HCT116 (cell line): ENCODE data around the gene HDHD3. TPM values are rescaled to one million over a fixed set of nuclear protein-coding genes. Genes with fewer than 3 reads are reported as not detected.

Experiments
- ATAC-seq: fragments of 200-7000 bp; cut with Tn5 transposase; 2 replicates; pipeline ENCODE4 v1.9.1; 2020; ENCODE audit warnings: mild to moderate bottlenecking, moderate library complexity
- BruUV-seq: library from RNA; stranded (reverse); fragments of 400-500 nt; replicated peaks from 2 replicates; lab custom pipeline; 2021; lab: Mats Ljungman, UMichigan
- CTCF ChIA-PET: fragments of 300-600 bp; sonication (Branson Sonifier 250); formaldehyde crosslinking; loops from one replicate; lab custom pipeline; 2021; ENCODE audit warnings: antibody characterized with exemption; lab: Charles Lee
- POLR2A ChIA-PET: fragments of 300-600, 350-600 bp; sonication (Branson Sonifier 250); formaldehyde crosslinking; loops from one replicate; lab custom pipeline; 2021; ENCODE audit warnings: antibody characterized with exemption; lab: Charles Lee
- RAD21 ChIA-PET, 2 experiments: fragments of 300-600 bp; sonication (Branson Sonifier 250); formaldehyde crosslinking; loops; one replicate each; lab custom pipeline; 2023; ENCODE audit warnings: low total read pairs in 2 of 2; ENCODE audit not compliant: uncharacterized antibody in 2 of 2, unreplicated experiment in 2 of 2, low non-redundant PET in 1 of 2; lab: Charles Lee
- DNase-seq: peaks from one replicate; pipeline ENCODE4 v3.0.0-alpha.2; 2010; ENCODE audit warnings: low read depth, low spot score
- H2AFZ ChIP-seq: fragments of 200-600 bp; shearing (Covaris generic), sonication (generic); 2 replicates; pipeline ENCODE4 v1.6.1; 2017; ENCODE audit warnings: low read depth, mixed run types, mixed read lengths, antibody characterized with exemption, low read length; ENCODE audit not compliant: poor library complexity, severe bottlenecking
- H3K27ac ChIP-seq: 2 replicates; pipeline ENCODE4 v1.5.1; 2012; ENCODE audit warnings: low read depth, low read length
- H3K27me3 ChIP-seq: fragments of 200-600 bp; sonication (generic); 2 replicates; pipeline ENCODE4 v1.6.1; 2016; ENCODE audit warnings: mixed run types, low read length, mixed read lengths; ENCODE audit not compliant: insufficient read depth
- H3K36me3 ChIP-seq, 2 experiments: fragments of 200-500 bp in 1 of 2; fragments of 200-600 bp in 1 of 2; sonication (Bioruptor generic) in 1 of 2; sonication (generic) in 1 of 2; 2 replicates each; pipeline versions ENCODE4 v1.5.1 to v1.6.1; 2014 to 2016; ENCODE audit warnings: low read length in 2 of 2, inconsistent platforms in 1 of 2, mixed read lengths in 1 of 2, mixed run types in 1 of 2; ENCODE audit not compliant: insufficient read depth in 2 of 2, control insufficient read depth in 1 of 2
- H3K4me1 ChIP-seq, 2 experiments: fragments of 200-600 bp in 1 of 2; sonication (generic) in 1 of 2; 2 replicates each; pipeline versions ENCODE4 v1.5.1 to v1.6.1; 2012 to 2017; ENCODE audit warnings: low read length in 2 of 2, inconsistent platforms in 1 of 2, mild to moderate bottlenecking in 1 of 2, mixed read lengths in 1 of 2, mixed run types in 1 of 2, moderate library complexity in 1 of 2; ENCODE audit not compliant: insufficient read depth in 2 of 2, control insufficient read depth in 1 of 2
- H3K4me2 ChIP-seq: fragments of 200-600 bp; sonication (generic); 2 replicates; pipeline ENCODE4 v1.6.1; 2017; ENCODE audit warnings: mixed run types, low read length, mixed read lengths
- H3K4me3 ChIP-seq, 2 experiments: fragments of 200-600 bp in 1 of 2; sonication (generic) in 1 of 2; replicated peaks in 1 of 2; 2 replicates each; pipeline ENCODE4 v1.5.1; 2011 to 2016; ENCODE audit warnings: low read length in 2 of 2, control low read depth in 1 of 2, low read depth in 1 of 2, mild to moderate bottlenecking in 1 of 2, mixed read lengths in 1 of 2, mixed run types in 1 of 2
- H3K79me2 ChIP-seq: fragments of 200-600 bp; sonication (generic); 2 replicates; pipeline ENCODE4 v1.6.1; 2017; ENCODE audit warnings: mild to moderate bottlenecking, mixed run types, low read length, moderate library complexity, mixed read lengths; ENCODE audit not compliant: insufficient read depth
- H3K9ac ChIP-seq: fragments of 200-600 bp; sonication (generic); 2 replicates; pipeline ENCODE4 v1.6.1; 2016; ENCODE audit warnings: low read length, mixed read lengths
- H3K9me2 ChIP-seq: fragments of 200-600 bp; sonication (generic), shearing (Covaris generic); 2 replicates; pipeline ENCODE4 v1.6.1; 2017; ENCODE audit warnings: mixed run types, mild to moderate bottlenecking, moderate library complexity; ENCODE audit not compliant: insufficient read depth
- H3K9me3 ChIP-seq, 2 experiments: fragments of 200-500 bp in 1 of 2; fragments of 200-600 bp in 1 of 2; sonication (Bioruptor generic) in 1 of 2; sonication (generic) in 1 of 2; 2 replicates each; pipeline ENCODE4 v1.6.1; 2014 to 2017; ENCODE audit warnings: low read length in 2 of 2, mixed read lengths in 2 of 2, inconsistent platforms in 1 of 2, low read depth in 1 of 2, mild to moderate bottlenecking in 1 of 2, mixed run types in 1 of 2, moderate library complexity in 1 of 2; ENCODE audit not compliant: control insufficient read depth in 1 of 2, insufficient read depth in 1 of 2
- H4K20me1 ChIP-seq: fragments of 200-600 bp; sonication (generic), shearing (Covaris generic); 2 replicates; pipeline ENCODE4 v1.6.1; 2017; ENCODE audit warnings: mixed run types, mild to moderate bottlenecking, moderate library complexity; ENCODE audit not compliant: insufficient read depth
- CEBPB ChIP-seq: IDR thresholded peaks from 2 replicates; pipeline ENCODE4 v1.6.1; 2012; ENCODE audit warnings: low read depth
- EZH2 ChIP-seq: fragments of 200-600 bp; sonication (generic); IDR thresholded peaks from 2 replicates; pipeline ENCODE4 v1.6.1; 2017; ENCODE audit warnings: antibody characterized with exemption, mixed run types
- intact Hi-C: fragments of 100-400 bp; cut with micrococcal nuclease; formaldehyde crosslinking; loops from 2 replicates; pipeline ENCODE4 v1.10.0; 2022
- total RNA-seq: library from RNA; stranded (reverse); gene quantifications from one replicate; pipeline ENCODE4 v1.2.1, GENCODE V29; 2021; ENCODE audit not compliant: unreplicated experiment
- TF ChIP-seq, protein P1 (sequence below): IDR thresholded peaks from 2 replicates; pipeline ENCODE4 v1.6.1; 2012; ENCODE audit warnings: low read depth
- TF ChIP-seq, protein P2 (sequence below), 3 experiments: fragments of 200-600 bp in 1 of 3; sonication (generic) in 1 of 3; IDR thresholded peaks in 2 of 3; conservative IDR thresholded peaks in 1 of 3; 2 replicates each; pipeline ENCODE4 v1.5.1; 2012 to 2017; ENCODE audit warnings: low read depth in 2 of 3, low read length in 2 of 3, antibody characterized with exemption in 1 of 3, borderline replicate concordance in 1 of 3, control low read depth in 1 of 3, mild to moderate bottlenecking in 1 of 3, mixed read lengths in 1 of 3, mixed run types in 1 of 3, moderate library complexity in 1 of 3; ENCODE audit not compliant: insufficient read depth in 1 of 3

HDHD3 gene
- total RNA-seq, 1 experiment from 2014 or later, result 21.8 TPM

DNA sequence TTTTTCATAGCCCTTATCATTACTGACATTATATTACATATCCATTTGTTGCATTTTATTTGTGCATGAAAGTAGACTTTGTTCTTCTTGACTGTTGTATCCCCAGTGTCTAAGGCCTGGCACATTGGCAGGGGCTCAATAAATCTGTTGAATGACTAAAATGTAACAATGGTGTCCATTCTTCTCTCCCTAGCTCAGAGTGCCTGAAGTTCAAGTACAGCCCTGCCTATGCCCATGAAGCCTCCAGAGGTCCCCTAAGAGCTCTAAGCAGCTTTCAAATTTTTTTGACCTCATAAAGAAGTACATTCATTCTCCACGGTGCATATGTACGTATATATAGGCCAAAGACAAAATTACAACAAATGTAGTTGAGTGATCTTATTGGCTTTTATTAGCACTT lies 31.6 kb downstream of the HDHD3 start:
- H3K9me2 ChIP-seq, result no peaks in the 10 kb centered on the region
- RAD21 ChIA-PET, result no interaction called here
- TF ChIP-seq CEBPB, result no peak
- TF ChIP-seq, protein P1, sequence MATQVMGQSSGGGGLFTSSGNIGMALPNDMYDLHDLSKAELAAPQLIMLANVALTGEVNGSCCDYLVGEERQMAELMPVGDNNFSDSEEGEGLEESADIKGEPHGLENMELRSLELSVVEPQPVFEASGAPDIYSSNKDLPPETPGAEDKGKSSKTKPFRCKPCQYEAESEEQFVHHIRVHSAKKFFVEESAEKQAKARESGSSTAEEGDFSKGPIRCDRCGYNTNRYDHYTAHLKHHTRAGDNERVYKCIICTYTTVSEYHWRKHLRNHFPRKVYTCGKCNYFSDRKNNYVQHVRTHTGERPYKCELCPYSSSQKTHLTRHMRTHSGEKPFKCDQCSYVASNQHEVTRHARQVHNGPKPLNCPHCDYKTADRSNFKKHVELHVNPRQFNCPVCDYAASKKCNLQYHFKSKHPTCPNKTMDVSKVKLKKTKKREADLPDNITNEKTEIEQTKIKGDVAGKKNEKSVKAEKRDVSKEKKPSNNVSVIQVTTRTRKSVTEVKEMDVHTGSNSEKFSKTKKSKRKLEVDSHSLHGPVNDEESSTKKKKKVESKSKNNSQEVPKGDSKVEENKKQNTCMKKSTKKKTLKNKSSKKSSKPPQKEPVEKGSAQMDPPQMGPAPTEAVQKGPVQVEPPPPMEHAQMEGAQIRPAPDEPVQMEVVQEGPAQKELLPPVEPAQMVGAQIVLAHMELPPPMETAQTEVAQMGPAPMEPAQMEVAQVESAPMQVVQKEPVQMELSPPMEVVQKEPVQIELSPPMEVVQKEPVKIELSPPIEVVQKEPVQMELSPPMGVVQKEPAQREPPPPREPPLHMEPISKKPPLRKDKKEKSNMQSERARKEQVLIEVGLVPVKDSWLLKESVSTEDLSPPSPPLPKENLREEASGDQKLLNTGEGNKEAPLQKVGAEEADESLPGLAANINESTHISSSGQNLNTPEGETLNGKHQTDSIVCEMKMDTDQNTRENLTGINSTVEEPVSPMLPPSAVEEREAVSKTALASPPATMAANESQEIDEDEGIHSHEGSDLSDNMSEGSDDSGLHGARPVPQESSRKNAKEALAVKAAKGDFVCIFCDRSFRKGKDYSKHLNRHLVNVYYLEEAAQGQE, result no peak
- TF ChIP-seq EZH2, result no peak
- TF ChIP-seq, protein P2, sequence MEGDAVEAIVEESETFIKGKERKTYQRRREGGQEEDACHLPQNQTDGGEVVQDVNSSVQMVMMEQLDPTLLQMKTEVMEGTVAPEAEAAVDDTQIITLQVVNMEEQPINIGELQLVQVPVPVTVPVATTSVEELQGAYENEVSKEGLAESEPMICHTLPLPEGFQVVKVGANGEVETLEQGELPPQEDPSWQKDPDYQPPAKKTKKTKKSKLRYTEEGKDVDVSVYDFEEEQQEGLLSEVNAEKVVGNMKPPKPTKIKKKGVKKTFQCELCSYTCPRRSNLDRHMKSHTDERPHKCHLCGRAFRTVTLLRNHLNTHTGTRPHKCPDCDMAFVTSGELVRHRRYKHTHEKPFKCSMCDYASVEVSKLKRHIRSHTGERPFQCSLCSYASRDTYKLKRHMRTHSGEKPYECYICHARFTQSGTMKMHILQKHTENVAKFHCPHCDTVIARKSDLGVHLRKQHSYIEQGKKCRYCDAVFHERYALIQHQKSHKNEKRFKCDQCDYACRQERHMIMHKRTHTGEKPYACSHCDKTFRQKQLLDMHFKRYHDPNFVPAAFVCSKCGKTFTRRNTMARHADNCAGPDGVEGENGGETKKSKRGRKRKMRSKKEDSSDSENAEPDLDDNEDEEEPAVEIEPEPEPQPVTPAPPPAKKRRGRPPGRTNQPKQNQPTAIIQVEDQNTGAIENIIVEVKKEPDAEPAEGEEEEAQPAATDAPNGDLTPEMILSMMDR (IDR thresholded peaks at IDR 0.05 in 2 of 3, conservative IDR thresholded peaks at IDR 0.05 in 1 of 3; ENCODE audit: borderline replicate concordance in 1 of 3, insufficient read depth in 1 of 3, low read depth in 2 of 3, low read length in 2 of 3), result no peak
- TF ChIP-seq, all 23 proteins: peak for 0
- CTCF ChIA-PET, result no interaction called here
- BruUV-seq, result no TSS peak
- no peak for ATAC-seq
- H3K79me2 ChIP-seq, result peaks cover 3% of the 10 kb centered on the region; the same call in 1 of the 2 replicates
- DNase-seq, result no peak
- no peaks in the 10 kb centered on the region for H4K20me1 ChIP-seq
- no peak overlapping the region for H3K4me3 ChIP-seq
- POLR2A ChIA-PET, result interaction anchor here (1.1 kb wide), 1 partner anchor 32 kb away, joined by 4 read pairs; the partner anchor contains the start of gene HDHD3
- no peaks in the 10 kb centered on the region for H3K9me3 ChIP-seq
- H3K4me1 ChIP-seq, result peaks cover 13 to 29% of the 10 kb centered on the region in 2 experiments
- intact Hi-C loops, result no loop called here
- no peak overlapping the region for H3K4me2 ChIP-seq
- no peak overlapping the region for H2AFZ ChIP-seq
- no peak overlapping the region for H3K9ac ChIP-seq
- no peaks in the 10 kb centered on the region for H3K27me3 ChIP-seq
- no peaks in the 10 kb centered on the region for H3K36me3 ChIP-seq
- H3K27ac ChIP-seq, result no peak overlapping the region
